Measurements from ENCODE around the gene CD200.

DNA sequence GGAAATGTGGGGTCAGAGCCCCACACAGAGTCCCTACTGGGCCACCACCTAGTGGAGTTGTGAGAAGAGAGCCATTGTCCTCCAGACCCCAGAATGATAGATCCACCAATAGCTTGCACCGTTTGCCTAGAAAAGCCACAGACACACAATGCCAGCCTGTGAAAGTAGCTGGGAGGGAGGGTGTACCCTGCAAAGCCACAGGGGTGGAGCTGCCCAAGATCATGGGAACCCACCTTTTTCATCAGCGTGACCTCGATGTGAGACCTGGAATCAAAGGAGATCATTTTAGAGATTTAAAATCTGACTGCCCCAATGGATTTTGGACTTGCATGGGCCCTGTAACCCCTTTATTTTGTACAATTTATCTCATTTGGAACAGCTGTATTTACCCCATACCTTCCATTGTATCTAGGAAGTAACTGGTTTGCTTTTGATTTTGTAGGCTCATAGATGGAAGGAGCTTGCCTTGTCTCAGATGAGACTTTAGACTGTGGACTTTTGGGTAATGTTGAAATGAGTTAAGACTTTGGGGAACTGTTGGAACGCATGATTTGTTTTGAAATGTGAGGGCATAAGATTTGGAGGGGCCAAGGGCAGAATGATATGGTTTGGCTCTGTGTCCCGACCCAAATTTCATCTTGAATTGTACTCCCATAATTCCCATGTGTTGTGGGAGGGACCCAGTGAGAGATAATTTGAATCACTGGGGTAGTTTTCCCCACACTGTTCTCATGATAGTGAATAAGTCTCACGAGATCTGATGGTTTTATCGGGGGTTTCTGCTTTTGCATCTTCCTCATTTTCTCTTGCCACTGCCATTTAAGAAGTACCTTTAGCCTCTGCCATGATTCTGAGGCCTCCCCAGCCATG lies 49.0 kb downstream of the CD200 start:
- TF ChIP-seq SIN3A (IDR thresholded peaks at IDR 0.05; ENCODE audit: borderline replicate concordance, insufficient read depth, low read depth, low read length) (no peak), POLR2AphosphoS5 (IDR thresholded peaks at IDR 0.05; ENCODE audit: low read depth, low read length) (no peak)
- TF ChIP-seq, protein P1, sequence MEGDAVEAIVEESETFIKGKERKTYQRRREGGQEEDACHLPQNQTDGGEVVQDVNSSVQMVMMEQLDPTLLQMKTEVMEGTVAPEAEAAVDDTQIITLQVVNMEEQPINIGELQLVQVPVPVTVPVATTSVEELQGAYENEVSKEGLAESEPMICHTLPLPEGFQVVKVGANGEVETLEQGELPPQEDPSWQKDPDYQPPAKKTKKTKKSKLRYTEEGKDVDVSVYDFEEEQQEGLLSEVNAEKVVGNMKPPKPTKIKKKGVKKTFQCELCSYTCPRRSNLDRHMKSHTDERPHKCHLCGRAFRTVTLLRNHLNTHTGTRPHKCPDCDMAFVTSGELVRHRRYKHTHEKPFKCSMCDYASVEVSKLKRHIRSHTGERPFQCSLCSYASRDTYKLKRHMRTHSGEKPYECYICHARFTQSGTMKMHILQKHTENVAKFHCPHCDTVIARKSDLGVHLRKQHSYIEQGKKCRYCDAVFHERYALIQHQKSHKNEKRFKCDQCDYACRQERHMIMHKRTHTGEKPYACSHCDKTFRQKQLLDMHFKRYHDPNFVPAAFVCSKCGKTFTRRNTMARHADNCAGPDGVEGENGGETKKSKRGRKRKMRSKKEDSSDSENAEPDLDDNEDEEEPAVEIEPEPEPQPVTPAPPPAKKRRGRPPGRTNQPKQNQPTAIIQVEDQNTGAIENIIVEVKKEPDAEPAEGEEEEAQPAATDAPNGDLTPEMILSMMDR (IDR thresholded peaks at IDR 0.05) = no peak
- TF ChIP-seq, protein P2, sequence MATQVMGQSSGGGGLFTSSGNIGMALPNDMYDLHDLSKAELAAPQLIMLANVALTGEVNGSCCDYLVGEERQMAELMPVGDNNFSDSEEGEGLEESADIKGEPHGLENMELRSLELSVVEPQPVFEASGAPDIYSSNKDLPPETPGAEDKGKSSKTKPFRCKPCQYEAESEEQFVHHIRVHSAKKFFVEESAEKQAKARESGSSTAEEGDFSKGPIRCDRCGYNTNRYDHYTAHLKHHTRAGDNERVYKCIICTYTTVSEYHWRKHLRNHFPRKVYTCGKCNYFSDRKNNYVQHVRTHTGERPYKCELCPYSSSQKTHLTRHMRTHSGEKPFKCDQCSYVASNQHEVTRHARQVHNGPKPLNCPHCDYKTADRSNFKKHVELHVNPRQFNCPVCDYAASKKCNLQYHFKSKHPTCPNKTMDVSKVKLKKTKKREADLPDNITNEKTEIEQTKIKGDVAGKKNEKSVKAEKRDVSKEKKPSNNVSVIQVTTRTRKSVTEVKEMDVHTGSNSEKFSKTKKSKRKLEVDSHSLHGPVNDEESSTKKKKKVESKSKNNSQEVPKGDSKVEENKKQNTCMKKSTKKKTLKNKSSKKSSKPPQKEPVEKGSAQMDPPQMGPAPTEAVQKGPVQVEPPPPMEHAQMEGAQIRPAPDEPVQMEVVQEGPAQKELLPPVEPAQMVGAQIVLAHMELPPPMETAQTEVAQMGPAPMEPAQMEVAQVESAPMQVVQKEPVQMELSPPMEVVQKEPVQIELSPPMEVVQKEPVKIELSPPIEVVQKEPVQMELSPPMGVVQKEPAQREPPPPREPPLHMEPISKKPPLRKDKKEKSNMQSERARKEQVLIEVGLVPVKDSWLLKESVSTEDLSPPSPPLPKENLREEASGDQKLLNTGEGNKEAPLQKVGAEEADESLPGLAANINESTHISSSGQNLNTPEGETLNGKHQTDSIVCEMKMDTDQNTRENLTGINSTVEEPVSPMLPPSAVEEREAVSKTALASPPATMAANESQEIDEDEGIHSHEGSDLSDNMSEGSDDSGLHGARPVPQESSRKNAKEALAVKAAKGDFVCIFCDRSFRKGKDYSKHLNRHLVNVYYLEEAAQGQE (IDR thresholded peaks at IDR 0.05; ENCODE audit: insufficient read depth in 1 of 2, low read depth in 2 of 2, low read length in 1 of 2) = no peak
